ENCODE results near the gene CYB561D1. TPM values are rescaled to one million over a fixed set of nuclear protein-coding genes. Genes with fewer than 3 reads are reported as not detected.

CYB561D1 gene
- total RNA-seq, 1 donor from 2014 or later: 10.8 TPM

DNA sequence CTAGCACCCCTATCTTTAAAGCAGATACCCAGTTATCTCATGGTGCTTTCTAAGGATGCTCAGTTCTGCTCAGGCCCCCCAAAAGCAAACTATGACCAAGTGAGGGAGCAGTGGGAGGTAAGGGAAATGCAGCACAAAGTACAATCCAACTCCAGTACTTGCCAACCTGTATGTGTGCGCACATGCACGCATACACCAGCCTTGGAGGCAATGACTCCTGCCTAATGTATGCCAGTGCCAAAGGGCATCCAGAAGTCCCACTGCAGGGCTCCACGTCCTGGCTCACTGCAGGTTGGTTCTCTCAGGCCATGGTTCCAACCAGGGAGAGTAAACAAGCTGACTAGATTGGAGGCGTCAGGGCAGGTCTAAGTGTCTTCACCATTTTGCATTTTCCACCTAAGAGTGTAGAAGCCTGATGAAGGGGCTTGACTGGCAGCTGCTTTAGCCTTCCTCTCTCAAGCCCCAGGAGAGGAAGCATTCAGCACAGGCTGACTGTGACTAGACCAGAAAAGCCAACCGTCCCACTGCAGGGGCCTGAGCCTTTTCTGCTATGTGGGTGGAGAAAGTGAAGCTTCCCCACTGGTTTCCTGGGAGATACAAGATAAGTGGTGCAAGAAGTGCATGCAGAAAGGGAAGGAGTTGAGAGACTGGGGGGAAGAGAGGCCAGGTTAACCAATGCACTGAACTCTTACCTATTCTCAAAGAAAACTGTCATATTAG lies 7.9 kb downstream of the CYB561D1 start:
- Mint-ChIP-seq H3K4me1 (ENCODE audit: low read depth) (peaks cover 43% of the 10 kb centered on the region), H3K4me3 (ENCODE audit: unreplicated experiment) (no peak overlapping the region), H3K27ac (ENCODE audit: unreplicated experiment) (no peak overlapping the region)

DNA sequence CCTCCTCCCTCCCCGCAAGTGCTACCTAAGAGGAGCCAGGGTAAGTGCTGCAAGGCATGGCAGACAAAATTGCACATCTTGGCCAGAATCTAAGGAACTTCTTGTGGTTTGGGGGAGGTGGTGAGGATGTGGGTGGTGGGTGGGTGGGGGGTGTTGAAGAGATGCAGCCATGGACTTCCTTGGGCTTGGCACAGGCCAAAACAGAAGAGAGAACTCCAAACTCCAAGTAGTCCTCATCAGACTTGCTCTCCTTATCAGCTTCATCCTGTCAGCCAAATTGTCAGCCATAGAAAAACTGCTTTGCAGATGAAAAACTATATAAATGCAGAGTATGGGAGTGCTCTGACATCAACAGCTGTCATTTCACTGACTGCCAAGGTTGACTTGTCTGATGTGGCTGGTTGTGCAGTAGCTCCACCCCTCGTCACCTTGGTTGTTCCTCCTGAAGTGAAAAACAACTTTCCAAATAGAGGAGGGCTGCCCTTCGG lies 8.5 kb downstream of the CYB561D1 start:
- DNase-seq (ENCODE audit: low spot score): no peak
- H3K27me3 Mint-ChIP-seq (ENCODE audit: low read depth): no peaks in the 10 kb centered on the region
- H3K36me3 Mint-ChIP-seq (ENCODE audit: low read depth): no peaks in the 10 kb centered on the region
- no peaks in the 10 kb centered on the region for H3K9me3 Mint-ChIP-seq (ENCODE audit: low read depth)
- no peak overlapping the region for H3K4me3 Mint-ChIP-seq (ENCODE audit: unreplicated experiment)
- peaks cover 43% of the 10 kb centered on the region for H3K4me1 Mint-ChIP-seq (ENCODE audit: low read depth)
- H3K27ac Mint-ChIP-seq (ENCODE audit: unreplicated experiment): no peak overlapping the region
- TF ChIP-seq CTCF (IDR thresholded peaks at IDR 0.05): no peak

More for the DNA sequence above, 7.9 kb downstream of the CYB561D1 start:
- H3K9me3 Mint-ChIP-seq (ENCODE audit: low read depth): no peaks in the 10 kb centered on the region
- no peak for TF ChIP-seq CTCF (IDR thresholded peaks at IDR 0.05)
- DNase-seq (ENCODE audit: low spot score): no peak
- H3K27me3 Mint-ChIP-seq (ENCODE audit: low read depth): no peaks in the 10 kb centered on the region
- no peaks in the 10 kb centered on the region for H3K36me3 Mint-ChIP-seq (ENCODE audit: low read depth)

GRCh38 chr1:109503935-109504334 lies 10.0 kb downstream of the CYB561D1 start:
- no peak for TF ChIP-seq CTCF (IDR thresholded peaks at IDR 0.05)
- Mint-ChIP-seq H3K36me3 (ENCODE audit: low read depth) (no peaks in the 10 kb centered on the region), H3K4me1 (ENCODE audit: low read depth) (peaks cover 48% of the 10 kb centered on the region), H3K27ac (ENCODE audit: unreplicated experiment) (no peak overlapping the region), H3K4me3 (ENCODE audit: unreplicated experiment) (no peak overlapping the region), H3K27me3 (ENCODE audit: low read depth) (no peaks in the 10 kb centered on the region), H3K9me3 (ENCODE audit: low read depth) (no peaks in the 10 kb centered on the region)
- DNase-seq (ENCODE audit: low spot score): no peak

DNA sequence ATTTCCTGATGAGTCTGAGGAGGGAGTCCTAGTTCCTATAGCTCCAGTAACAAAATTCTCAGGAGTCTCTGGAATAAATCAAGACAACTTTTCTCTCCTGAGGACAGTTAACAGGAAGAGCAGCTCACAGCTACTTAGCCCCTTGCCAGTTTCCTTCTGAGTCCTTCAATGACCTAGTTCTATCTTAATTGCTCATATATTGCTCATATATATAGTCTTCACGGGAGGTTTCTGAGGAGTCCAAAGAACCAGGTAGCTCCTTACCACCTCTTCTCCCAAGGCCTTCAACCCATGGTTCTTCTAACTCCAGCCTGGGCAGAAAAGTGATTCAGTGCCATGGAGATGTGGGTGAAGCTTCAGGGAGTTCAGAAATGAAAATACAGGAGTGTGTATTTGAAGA lies 11.1 kb downstream of the CYB561D1 start:
- Mint-ChIP-seq H3K4me3 (ENCODE audit: unreplicated experiment) (no peak overlapping the region), H3K27ac (ENCODE audit: unreplicated experiment) (no peak overlapping the region), H3K36me3 (ENCODE audit: low read depth) (no peaks in the 10 kb centered on the region), H3K27me3 (ENCODE audit: low read depth) (no peaks in the 10 kb centered on the region), H3K4me1 (ENCODE audit: low read depth) (peaks cover 44% of the 10 kb centered on the region), H3K9me3 (ENCODE audit: low read depth) (no peaks in the 10 kb centered on the region)
- no peak for TF ChIP-seq CTCF (IDR thresholded peaks at IDR 0.05)
- no peak for DNase-seq (ENCODE audit: low spot score)

DNA sequence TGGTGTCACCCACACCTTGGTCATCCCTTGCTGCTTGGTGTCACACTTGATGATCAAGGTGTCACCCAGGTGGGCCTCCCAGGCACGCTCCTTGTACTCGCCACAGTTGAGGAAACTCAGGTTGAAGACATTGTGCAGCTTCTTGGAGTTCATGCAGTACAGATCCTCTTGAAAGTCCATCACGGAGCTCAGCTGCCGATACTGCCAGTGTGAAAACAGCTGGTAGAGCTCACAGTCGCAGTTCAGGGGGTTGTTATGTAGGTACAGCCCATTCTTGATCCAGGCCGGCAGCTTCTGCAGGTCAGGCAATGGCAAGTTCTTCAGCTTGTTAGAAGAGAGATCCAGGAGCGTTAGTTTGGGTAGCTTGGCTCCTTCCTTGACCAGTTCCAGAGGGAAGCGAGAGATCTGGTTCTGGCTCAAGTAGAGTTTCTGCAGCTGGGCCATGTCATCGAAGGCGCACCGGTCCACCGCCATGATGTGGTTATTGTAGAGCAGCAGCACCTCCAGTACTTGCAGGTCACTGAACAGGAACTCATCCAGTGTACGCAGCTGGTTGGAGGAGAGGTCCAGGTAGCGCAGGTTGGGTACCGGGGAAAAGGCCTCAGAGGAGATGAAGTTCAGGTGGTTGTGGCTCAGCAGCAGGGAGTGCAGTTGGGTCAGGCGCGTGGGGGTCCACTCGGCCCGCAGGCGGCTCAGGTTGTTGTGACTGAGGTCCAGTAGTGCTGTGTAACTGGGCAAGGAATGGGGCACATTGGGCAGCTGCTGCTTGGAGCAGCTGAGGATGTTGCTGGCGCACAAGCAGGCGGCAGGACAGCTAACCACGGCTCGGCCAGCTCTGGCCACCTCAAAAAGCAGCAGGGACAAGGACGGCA lies 14.3 kb downstream of the CYB561D1 start:
- DNase-seq (ENCODE audit: low spot score): no peak
- H3K36me3 Mint-ChIP-seq (ENCODE audit: low read depth): no peaks in the 10 kb centered on the region
- H3K4me1 Mint-ChIP-seq (ENCODE audit: low read depth): peaks cover 20% of the 10 kb centered on the region
- peak overlapping the region; percentile 76 for H3K4me3 Mint-ChIP-seq (ENCODE audit: unreplicated experiment)
- H3K27me3 Mint-ChIP-seq (ENCODE audit: low read depth): peaks cover 5% of the 10 kb centered on the region
- H3K27ac Mint-ChIP-seq (ENCODE audit: unreplicated experiment): no peak overlapping the region
- H3K9me3 Mint-ChIP-seq (ENCODE audit: low read depth): no peaks in the 10 kb centered on the region
- no peak for TF ChIP-seq CTCF (IDR thresholded peaks at IDR 0.05)
